ENCODE data around the gene ASCC2.

DNA sequence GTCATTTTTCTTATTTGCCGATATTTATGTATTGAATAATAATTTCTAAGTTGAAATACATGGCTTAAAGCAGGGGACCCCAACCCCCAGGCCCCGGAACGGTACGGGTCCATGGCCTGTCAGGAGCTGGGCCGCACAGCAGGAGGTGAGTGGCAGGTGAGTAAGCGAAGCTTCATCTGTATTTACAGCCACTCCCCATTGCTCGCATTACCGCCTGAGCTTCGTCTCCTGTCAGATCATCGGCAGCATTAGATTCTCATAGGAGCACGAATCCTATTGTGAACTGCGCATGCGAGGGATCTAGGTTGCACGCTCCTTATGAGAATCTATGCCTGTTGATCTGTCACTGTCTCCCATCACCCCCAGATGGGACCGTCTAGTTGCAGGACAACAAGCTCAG, 75.8 kb downstream of the ASCC2 start:
- TF ChIP-seq CREB1 (IDR thresholded peaks at IDR 0.05; ENCODE audit: low read depth) (no peak), CEBPB (IDR thresholded peaks at IDR 0.05) (no peak), RAD21 (IDR thresholded peaks at IDR 0.05; ENCODE audit: low read depth) (no peak), FOXM1 (IDR thresholded peaks at IDR 0.05; ENCODE audit: borderline replicate concordance, low read depth) (no peak)
